SK-N-MC (cell line): ENCODE results near the gene INO80B.

Experiments
- EZH2 ChIP-seq: fragments of 200-600 bp; sonication (generic); IDR thresholded peaks from one replicate; pipeline ENCODE4 v1.6.1; 2017; ENCODE audit warnings: antibody characterized with exemption
- POLR2AphosphoS5 ChIP-seq: IDR thresholded peaks from 2 replicates; pipeline ENCODE4 v1.6.1; 2012; ENCODE audit warnings: mild to moderate bottlenecking, low read depth, low read length, borderline replicate concordance

- TF ChIP-seq EZH2 (no peak), POLR2AphosphoS5 (no peak)
These were observed 31.3 kb downstream of the INO80B start for GRCh38 chr2:74486141-74486540.
